GM12801 (cell line): Measurements from ENCODE around the gene SLAMF8.

Experiments used
- CTCF ChIP-seq: IDR thresholded peaks from one replicate; pipeline ENCODE4 v1.5.1; 2011; ENCODE audit warnings: control low read depth; ENCODE audit not compliant: insufficient read length; ENCODE audit errors: extremely low read depth

The SLAMF8 gene

GRCh38 chr1:159857889-159858288, 31.2 kb downstream of the SLAMF8 start:
- no peak for TF ChIP-seq CTCF

GRCh38 chr1:159859767-159860322, 33.2 kb downstream of the SLAMF8 start:
- TF ChIP-seq CTCF = no peak

GRCh38 chr1:159860456-159860855, 33.8 kb downstream of the SLAMF8 start:
- TF ChIP-seq CTCF = no peak

- TF ChIP-seq CTCF = no peak
Observed at GRCh38 chr1:159861218-159861617, 34.5 kb downstream of the SLAMF8 start.

GRCh38 chr1:159862031-159862430, 35.4 kb downstream of the SLAMF8 start:
- no peak for TF ChIP-seq CTCF

- no peak for TF ChIP-seq CTCF
Observed at GRCh38 chr1:159862557-159862956, 35.9 kb downstream of the SLAMF8 start, which contains the start of gene VSIG8. VSIG8 (minus strand) TSS chr1:159862657; CDS start chr1:159862521, 136 bp downstream.

- no peak for TF ChIP-seq CTCF
Observed at GRCh38 chr1:159864262-159864661, 37.6 kb downstream of the SLAMF8 start.

- no peak for TF ChIP-seq CTCF
Observed at GRCh38 chr1:159866066-159866465, 39.4 kb downstream of the SLAMF8 start.
